ENCODE measurements around the gene HACD3.
A peak's percentile ranks its signal among the peaks of the same experiment; 100 is the strongest.
"Not testable (repeated sequence)": the region's sequence is repeated elsewhere in the genome, so short reads cannot be mapped to it uniquely, and the experiment has no call there.

The HACD3 gene

GRCh38 chr15:65550681-65551098 lies 20.4 kb downstream of the HACD3 start:
- no peak for DNase-seq (ENCODE audit: low read depth)

- no peak for DNase-seq (ENCODE audit: low read depth)
Observed at GRCh38 chr15:65551183-65551582, 20.9 kb downstream of the HACD3 start.

- not testable (repeated sequence) for DNase-seq (ENCODE audit: low read depth)
Observed at GRCh38 chr15:65552851-65553250, 22.6 kb downstream of the HACD3 start.

GRCh38 chr15:65553691-65554090 lies 23.4 kb downstream of the HACD3 start:
- no peak for DNase-seq (ENCODE audit: low read depth)

GRCh38 chr15:65556622-65557021 lies 26.4 kb downstream of the HACD3 start:
- no peak for DNase-seq (ENCODE audit: low read depth)

GRCh38 chr15:65558336-65558735 lies 28.1 kb downstream of the HACD3 start:
- DNase-seq (ENCODE audit: low read depth) = no peak

- DNase-seq (ENCODE audit: low read depth) = no peak
Observed at GRCh38 chr15:65558997-65559760, 28.9 kb downstream of the HACD3 start.

GRCh38 chr15:65559941-65560340 lies 29.7 kb downstream of the HACD3 start:
- DNase-seq (ENCODE audit: low read depth) = no peak

- DNase-seq (ENCODE audit: low read depth) = no peak
Observed at GRCh38 chr15:65561934-65562333, 31.7 kb downstream of the HACD3 start.

GRCh38 chr15:65569728-65570127 lies 39.5 kb downstream of the HACD3 start:
- DNase-seq (ENCODE audit: low read depth) = no peak

- no peak for DNase-seq (ENCODE audit: low read depth)
Observed at GRCh38 chr15:65571971-65572370, 41.7 kb downstream of the HACD3 start.

GRCh38 chr15:65576664-65577063 lies 46.4 kb downstream of the HACD3 start:
- no peak for DNase-seq (ENCODE audit: low read depth)

GRCh38 chr15:65577129-65577996 lies 47.1 kb downstream of the HACD3 start:
- DNase-seq (ENCODE audit: low read depth) = no peak

- DNase-seq (ENCODE audit: low read depth) = no peak
Observed at GRCh38 chr15:65578904-65579728, 48.9 kb downstream of the HACD3 start.

- no peak for DNase-seq (ENCODE audit: low read depth)
Observed at GRCh38 chr15:65579762-65580161, 49.5 kb downstream of the HACD3 start.

- peak; percentile 20 for DNase-seq (ENCODE audit: low read depth)
Observed at GRCh38 chr15:65580287-65580686, 50.0 kb downstream of the HACD3 start.

GRCh38 chr15:65583701-65584100 lies 53.4 kb downstream of the HACD3 start:
- no peak for DNase-seq (ENCODE audit: low read depth)

- no peak for DNase-seq (ENCODE audit: low read depth)
Observed at GRCh38 chr15:65584241-65584640, 54.0 kb downstream of the HACD3 start.

GRCh38 chr15:65587094-65587493 lies 56.8 kb downstream of the HACD3 start:
- DNase-seq (ENCODE audit: low read depth) = no peak

- no peak for DNase-seq (ENCODE audit: low read depth)
Observed at GRCh38 chr15:65595960-65596359, 65.7 kb downstream of the HACD3 start.

GRCh38 chr15:65598468-65598867 lies 68.2 kb downstream of the HACD3 start:
- DNase-seq (ENCODE audit: low read depth) = no peak

GRCh38 chr15:65599677-65600076 lies 69.4 kb downstream of the HACD3 start:
- DNase-seq (ENCODE audit: low read depth) = no peak

All from fibroblast of the conjunctiva (primary cell).